HUES48 (cell line): ENCODE measurements around the gene OGDH.
"Not testable (repeated sequence)": the region's sequence is repeated elsewhere in the genome, so short reads cannot be mapped to it uniquely, and the experiment has no call there.

ENCODE experiments used
- H3K27ac ChIP-seq: one replicate; pipeline ENCODE4 v1.7.0; 2013; ENCODE audit warnings: low read depth, low read length, inconsistent platforms
- H3K27me3 ChIP-seq: 2 replicates; pipeline ENCODE4 v1.6.1; 2013; ENCODE audit warnings: mild to moderate bottlenecking, low read length; ENCODE audit not compliant: control insufficient read depth, insufficient read depth
- H3K36me3 ChIP-seq: 2 replicates; pipeline ENCODE4 v1.6.1; 2013; ENCODE audit warnings: low read length; ENCODE audit not compliant: control insufficient read depth, insufficient read depth
- H3K4me1 ChIP-seq: 2 replicates; pipeline ENCODE4 v1.6.1; 2013; ENCODE audit warnings: mild to moderate bottlenecking, low read length; ENCODE audit not compliant: control insufficient read depth, insufficient read depth
- H3K4me3 ChIP-seq: 2 replicates; pipeline ENCODE4 v1.5.1; 2013; ENCODE audit warnings: mild to moderate bottlenecking, low read depth, low read length
- H3K9ac ChIP-seq: 2 replicates; pipeline ENCODE4 v1.6.1; 2013; ENCODE audit warnings: mild to moderate bottlenecking, low read depth, low read length, moderate library complexity
- H3K9me3 ChIP-seq: 2 replicates; pipeline ENCODE4 v1.6.1; 2013; ENCODE audit warnings: low read length; ENCODE audit not compliant: control insufficient read depth, insufficient read depth

OGDH gene

DNA sequence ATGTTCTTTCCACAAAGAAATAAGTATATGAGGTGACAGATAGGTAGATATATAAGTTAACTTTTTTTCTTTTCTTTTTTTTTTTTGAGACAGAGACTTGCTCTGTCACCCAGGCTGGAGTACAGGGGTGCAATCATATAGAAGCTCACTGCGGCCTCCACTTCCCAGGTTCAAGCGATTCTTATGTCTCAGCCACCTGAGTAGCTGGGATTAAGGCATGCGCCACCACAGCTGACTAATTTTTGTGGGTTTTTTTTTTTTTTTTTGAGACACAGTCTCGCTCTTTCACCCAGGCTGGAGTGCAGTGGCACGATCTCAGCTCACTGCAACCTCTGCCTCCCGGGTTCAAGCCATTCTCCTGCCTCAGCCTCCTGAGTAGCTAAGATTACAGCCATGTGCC is 126.5 kb downstream of the OGDH start:
- not testable (repeated sequence) for H3K27ac ChIP-seq, H3K9ac ChIP-seq

DNA sequence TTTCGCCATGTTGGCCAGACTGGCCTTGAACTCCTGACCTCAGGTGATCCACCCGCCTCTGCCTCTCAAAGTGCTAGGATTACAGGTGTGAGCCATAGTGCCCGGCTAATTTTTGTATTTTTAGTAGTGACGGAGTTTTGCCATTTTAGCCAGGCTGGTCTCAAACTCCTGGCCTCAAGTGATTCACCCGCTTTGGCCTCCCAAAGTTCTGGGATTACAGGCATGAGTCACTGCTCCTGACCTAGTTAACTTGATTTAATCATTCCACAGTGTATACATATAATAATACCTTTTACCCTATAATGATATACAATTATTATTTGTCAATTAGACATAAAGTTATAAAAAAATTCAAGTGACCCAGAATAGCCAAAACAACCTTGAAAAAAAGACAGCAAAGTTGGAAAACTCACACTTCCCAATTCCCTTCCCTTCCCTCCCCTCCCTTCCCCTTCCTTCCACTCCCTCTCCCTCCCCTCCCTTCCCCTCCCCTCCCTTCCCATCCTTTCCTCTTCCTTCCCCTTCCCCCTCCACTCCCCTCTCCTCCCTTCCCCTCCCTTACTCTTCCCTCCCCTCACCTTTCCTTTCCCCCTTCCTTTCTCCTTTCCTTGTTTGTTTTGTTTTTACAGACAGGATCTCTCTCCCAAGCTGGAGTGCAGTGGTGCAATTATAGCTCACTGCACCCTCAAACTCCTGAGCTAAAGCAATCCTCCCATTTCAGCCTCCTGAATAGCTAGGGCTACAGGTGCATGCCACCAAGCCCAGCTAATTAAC is 127.5 kb downstream of the OGDH start:
- Histone ChIP-seq H3K4me3 (no peak overlapping the region), H3K27me3 (no peaks in the 10 kb centered on the region), H3K9ac (no peak overlapping the region), H3K9me3 (no peaks in the 10 kb centered on the region), H3K4me1 (no peaks in the 10 kb centered on the region), H3K27ac (no peak overlapping the region), H3K36me3 (no peaks in the 10 kb centered on the region)

More for the DNA sequence above, 126.5 kb downstream of the OGDH start:
- not testable (repeated sequence) for H3K27me3 ChIP-seq, H3K4me1 ChIP-seq, H3K9me3 ChIP-seq, H3K4me3 ChIP-seq, H3K36me3 ChIP-seq

DNA sequence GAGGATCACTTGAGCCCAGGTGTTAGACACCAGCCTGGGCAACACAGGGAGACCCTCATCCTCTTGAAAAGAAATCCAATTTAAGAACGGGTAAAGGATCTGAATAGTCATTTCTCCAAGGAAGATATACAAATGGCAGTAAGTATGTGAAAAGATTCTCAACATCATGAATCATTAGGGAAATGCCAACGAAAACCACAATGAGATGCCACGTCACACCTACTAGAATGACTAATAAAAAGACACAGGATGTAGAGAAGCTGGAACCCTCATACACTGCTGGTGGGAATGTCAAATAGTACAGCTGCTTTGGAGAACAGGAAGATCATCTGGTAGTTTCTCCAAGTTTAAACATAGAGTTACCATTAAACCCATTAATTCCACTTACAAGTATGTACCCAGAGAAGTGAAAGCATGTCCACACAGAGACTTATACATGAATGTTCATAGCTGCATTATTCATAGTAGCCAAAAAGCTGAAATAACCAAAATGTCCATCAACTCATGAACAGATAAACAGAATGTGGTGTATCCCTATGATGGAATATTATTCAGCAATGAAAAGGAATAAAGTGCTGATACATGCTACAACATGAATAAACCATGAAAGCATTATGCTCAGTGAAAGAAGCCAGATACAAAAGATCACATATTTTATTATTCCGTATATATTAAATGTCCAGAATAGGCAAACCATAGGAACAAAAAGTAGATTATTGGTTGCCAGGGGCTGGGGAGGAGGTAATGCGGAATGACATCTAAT is 129.2 kb downstream of the OGDH start:
- no peaks in the 10 kb centered on the region for H3K27me3 ChIP-seq
- no peak overlapping the region for H3K4me3 ChIP-seq
- no peaks in the 10 kb centered on the region for H3K9me3 ChIP-seq
- no peak overlapping the region for H3K9ac ChIP-seq
- no peaks in the 10 kb centered on the region for H3K4me1 ChIP-seq
- no peaks in the 10 kb centered on the region for H3K36me3 ChIP-seq
- no peak overlapping the region for H3K27ac ChIP-seq

DNA sequence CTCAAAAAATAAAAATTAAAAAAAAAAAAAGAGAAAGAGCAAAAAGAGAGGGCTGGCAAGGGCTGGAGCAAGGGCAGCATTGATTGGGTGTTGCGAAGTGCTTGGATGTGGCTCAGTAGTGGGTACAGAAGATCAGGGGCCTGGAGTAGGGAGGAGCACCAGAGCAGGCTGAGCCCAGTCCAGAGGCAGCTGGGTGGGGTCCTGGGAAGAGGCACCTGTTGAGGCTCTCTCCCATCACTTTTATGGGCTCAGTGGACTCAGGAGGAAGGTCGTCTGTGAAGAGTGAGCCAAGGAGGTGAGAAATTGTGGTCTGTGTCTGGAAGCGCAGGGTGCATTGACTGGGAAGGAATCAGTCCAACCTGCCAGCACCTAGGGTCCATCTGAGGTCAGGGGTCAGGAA is 130.5 kb downstream of the OGDH start:
- no peak overlapping the region for H3K4me3 ChIP-seq
- H3K27ac ChIP-seq = no peak overlapping the region
- no peaks in the 10 kb centered on the region for H3K9me3 ChIP-seq
- no peaks in the 10 kb centered on the region for H3K27me3 ChIP-seq
- H3K36me3 ChIP-seq = no peaks in the 10 kb centered on the region
- no peaks in the 10 kb centered on the region for H3K4me1 ChIP-seq
- H3K9ac ChIP-seq = no peak overlapping the region

DNA sequence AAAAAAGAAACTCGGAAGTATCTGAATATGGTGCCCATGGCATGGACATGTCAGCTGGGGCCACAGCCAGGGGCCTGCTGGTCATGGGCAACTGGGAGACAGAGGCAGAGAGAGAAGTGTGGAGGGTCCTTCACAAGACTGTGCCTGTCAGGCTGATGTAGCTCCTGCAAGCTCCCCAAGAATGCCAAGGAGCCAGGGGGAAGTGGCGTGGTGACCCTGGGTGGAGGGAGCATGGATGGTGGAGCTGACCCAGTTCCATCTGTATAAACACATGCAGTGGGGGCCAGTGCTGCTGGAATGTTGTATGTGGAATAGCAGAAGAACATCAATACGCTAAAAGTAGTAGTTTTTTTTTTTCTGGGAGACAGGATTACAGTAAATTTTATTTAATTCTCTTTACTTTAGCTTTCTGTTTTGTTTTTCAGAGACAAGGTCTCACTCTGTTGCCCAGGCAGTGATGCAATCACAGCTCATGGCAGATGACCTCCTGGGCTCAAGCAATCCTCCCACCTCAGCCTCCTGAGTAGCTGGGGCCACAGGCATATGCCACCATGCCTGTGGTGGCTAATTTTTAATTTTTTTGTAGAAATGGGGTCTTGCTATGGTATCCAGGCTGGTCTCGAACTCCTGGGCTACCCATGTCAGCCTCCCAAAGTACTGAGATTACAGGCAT is 131.8 kb downstream of the OGDH start:
- no peak overlapping the region for H3K9ac ChIP-seq
- no peaks in the 10 kb centered on the region for H3K9me3 ChIP-seq
- H3K27me3 ChIP-seq = no peaks in the 10 kb centered on the region
- no peak overlapping the region for H3K4me3 ChIP-seq
- no peaks in the 10 kb centered on the region for H3K4me1 ChIP-seq
- no peaks in the 10 kb centered on the region for H3K36me3 ChIP-seq
- H3K27ac ChIP-seq = no peak overlapping the region

DNA sequence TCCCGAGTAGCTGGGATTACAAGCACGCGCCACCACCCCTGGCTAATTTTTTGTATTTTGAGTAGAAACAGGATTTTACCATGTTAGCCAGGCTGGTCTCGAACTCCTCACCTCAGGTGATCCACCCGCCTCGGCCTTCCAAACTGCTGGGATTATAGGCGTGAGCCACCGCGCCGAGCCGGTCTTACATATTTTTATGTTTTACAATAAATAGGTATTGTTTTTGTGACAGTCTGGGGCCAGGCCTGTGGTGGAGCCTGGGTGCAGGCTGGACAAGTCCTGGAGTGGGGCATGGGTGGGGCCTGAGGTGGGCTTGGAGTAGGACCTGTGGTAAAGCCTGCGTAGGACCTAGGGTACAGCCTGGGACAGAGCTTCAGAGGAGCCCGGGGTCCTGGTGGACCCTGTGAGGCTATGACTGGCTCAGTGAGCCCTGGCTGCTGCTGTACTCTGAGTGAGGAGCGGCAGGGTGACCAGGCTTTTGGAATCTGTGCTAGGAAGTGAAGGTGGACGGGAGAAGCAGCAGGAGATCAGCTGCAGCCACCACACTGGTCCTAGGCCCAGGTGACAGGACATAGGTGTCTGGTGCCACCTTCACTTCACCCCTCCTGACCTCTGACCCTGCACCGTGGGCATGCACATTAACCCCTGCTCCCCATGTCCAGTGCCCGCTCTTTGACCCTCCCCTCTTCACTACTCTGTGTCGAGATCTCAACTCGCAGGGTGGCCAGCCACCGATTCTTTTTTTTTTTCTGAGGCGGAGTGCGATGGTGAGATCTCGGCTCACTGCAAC is 132.6 kb downstream of the OGDH start:
- no peaks in the 10 kb centered on the region for H3K27me3 ChIP-seq
- no peaks in the 10 kb centered on the region for H3K9me3 ChIP-seq

DNA sequence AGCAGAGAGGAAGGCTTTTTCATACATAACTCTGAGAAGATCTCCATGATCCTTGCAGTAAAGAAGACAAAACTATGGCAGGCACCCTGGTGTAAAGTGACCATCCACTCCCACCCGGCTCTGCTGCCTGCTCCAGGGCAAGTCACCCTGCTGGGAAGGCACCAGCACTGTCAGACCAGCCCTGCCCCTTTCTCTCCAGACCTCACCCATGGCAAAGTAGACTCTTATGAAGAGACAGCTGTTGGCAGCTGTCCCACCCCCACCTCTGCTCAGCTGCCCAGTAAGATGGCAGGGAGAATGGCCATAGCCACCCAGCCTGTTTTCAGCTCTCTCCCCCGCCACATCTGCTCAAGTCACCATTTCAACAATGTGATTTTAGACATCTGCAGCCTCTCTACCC is 133.6 kb downstream of the OGDH start:
- Histone ChIP-seq H3K36me3 (no peaks in the 10 kb centered on the region), H3K4me1 (no peaks in the 10 kb centered on the region), H3K27me3 (no peaks in the 10 kb centered on the region), H3K9me3 (no peaks in the 10 kb centered on the region), H3K4me3 (no peak overlapping the region), H3K9ac (no peak overlapping the region), H3K27ac (no peak overlapping the region)

More for the DNA sequence above, 132.6 kb downstream of the OGDH start:
- H3K9ac ChIP-seq = no peak overlapping the region
- H3K27ac ChIP-seq = no peak overlapping the region
- no peak overlapping the region for H3K4me3 ChIP-seq
- no peaks in the 10 kb centered on the region for H3K4me1 ChIP-seq
- H3K36me3 ChIP-seq = no peaks in the 10 kb centered on the region

DNA sequence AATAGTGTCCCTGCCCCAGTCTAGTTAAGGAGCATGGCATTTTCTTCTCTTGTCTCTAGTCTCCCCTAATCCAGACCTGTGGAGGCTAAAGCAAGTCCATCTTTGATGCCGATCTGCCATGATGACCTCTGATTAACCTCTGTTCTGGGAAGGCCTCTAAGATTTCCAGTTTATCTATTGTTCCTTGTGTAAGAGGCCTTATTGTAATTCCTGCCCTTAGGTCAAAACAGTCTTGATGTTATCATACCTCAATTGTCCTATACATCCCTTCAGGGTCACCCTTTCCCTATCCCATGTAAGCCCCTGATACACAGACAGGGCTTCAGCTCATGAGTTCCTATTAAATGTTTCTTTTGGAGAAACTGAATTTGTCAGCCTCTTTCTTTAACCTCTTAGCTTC is 137.3 kb downstream of the OGDH start:
- Histone ChIP-seq H3K4me3 (no peak overlapping the region), H3K4me1 (peaks cover 5% of the 10 kb centered on the region), H3K36me3 (no peaks in the 10 kb centered on the region), H3K9me3 (no peaks in the 10 kb centered on the region), H3K27me3 (no peaks in the 10 kb centered on the region), H3K9ac (no peak overlapping the region), H3K27ac (no peak overlapping the region)

DNA sequence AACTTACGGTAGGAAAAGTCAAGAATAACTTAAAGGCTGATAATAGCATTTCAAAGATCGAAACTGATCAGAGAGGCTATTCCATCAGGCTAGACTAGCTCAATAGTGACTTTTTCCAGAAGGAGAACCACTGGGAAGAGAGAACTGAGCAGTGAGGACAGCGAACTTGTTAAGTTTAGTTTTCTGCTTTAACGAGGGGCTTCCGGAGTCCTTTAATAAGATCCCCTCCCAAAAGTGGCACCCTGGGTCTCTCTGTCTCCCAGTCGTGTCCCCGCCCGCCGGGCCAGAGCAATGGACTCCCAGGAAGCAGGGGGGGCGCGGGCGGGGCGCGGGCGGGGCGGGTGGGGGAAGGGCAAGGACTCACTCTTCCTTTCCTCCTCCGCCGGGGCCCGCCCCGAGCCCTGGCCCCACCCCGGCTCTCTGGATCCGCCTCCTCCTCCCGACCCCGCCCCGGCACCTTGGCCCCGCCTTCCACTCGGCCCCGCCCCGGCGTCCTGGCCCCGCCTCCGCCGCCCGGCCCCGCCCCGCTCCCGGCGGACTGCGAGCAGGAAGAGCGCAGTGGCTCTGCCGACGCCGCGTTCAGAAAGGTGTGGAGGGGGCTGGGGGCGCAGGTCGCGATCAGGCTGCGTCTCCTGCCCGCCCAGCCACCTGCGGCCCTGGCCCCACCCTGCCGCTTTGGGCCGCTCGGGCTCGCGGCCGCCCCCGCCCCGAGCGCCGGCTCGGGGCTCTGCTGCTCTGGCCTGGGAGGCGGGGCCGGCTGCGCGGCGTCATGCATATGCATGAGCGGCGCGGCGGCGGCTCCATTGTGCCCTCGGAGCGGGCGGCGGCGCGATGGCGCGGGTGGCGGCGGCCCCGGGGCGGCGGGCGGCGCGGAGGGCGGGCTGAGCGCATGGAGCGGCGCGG is 141.9 kb downstream of the OGDH start, which contains the start of gene ZMIZ2:
ZMIZ2 (plus strand) TSS at position 803 of the 903 bp plus-strand sequence. CDS start 7,403 bp downstream, outside the sequence.
- Histone ChIP-seq H3K9me3 (no peaks in the 10 kb centered on the region), H3K4me3 (peak within 1 kb of the TSS; percentile 89), H3K4me1 (peaks cover 23% of the 10 kb centered on the region), H3K36me3 (peaks cover 13% of the 10 kb centered on the region), H3K27ac (peak within 1 kb of the TSS; percentile 91), H3K27me3 (no peaks in the 10 kb centered on the region), H3K9ac (peak within 1 kb of the TSS; percentile 85)
